ENCODE data around the gene EFHD1.
"Not testable (repeated sequence)": the region's sequence is repeated elsewhere in the genome, so short reads cannot be mapped to it uniquely, and the experiment has no call there.

- TF ChIP-seq, protein P1, sequence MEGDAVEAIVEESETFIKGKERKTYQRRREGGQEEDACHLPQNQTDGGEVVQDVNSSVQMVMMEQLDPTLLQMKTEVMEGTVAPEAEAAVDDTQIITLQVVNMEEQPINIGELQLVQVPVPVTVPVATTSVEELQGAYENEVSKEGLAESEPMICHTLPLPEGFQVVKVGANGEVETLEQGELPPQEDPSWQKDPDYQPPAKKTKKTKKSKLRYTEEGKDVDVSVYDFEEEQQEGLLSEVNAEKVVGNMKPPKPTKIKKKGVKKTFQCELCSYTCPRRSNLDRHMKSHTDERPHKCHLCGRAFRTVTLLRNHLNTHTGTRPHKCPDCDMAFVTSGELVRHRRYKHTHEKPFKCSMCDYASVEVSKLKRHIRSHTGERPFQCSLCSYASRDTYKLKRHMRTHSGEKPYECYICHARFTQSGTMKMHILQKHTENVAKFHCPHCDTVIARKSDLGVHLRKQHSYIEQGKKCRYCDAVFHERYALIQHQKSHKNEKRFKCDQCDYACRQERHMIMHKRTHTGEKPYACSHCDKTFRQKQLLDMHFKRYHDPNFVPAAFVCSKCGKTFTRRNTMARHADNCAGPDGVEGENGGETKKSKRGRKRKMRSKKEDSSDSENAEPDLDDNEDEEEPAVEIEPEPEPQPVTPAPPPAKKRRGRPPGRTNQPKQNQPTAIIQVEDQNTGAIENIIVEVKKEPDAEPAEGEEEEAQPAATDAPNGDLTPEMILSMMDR (IDR thresholded peaks at IDR 0.05 in 8 of 11, conservative IDR thresholded peaks at IDR 0.05 in 3 of 11), result not testable (repeated sequence)
- not testable (repeated sequence) for TF ChIP-seq POLR2A, POLR2AphosphoS5 (IDR thresholded peaks at IDR 0.05)
These were observed 52.0 kb downstream of the EFHD1 start for GRCh38 chr2:232685391-232685790.
